ENCODE results near the gene WDFY2. TPM values are rescaled to one million over a fixed set of nuclear protein-coding genes. Genes with fewer than 3 reads are reported as not detected.

Gene WDFY2
- polyA plus RNA-seq, 3 donors, result 6.5 to 40.1 (median 9.1) TPM

- H3K79me2 ChIP-seq (ENCODE audit: insufficient read depth, low read length), result peaks cover 100% of the 10 kb centered on the region
- H3K4me1 ChIP-seq (ENCODE audit: control insufficient read depth in 1 of 2, insufficient read depth in 2 of 2, low read length in 2 of 2), result peaks cover 55 to 75% of the 10 kb centered on the region in 2 donors
- Mint-ChIP-seq H3K27me3 (ENCODE audit: low read depth in 3 of 3) (no peaks in the 10 kb centered on the region), H3K36me3 (peaks cover 0 to 5% of the 10 kb centered on the region in 2 donors), H3K27ac (peak overlapping the region in 1 of 7 donors; percentile 30), H3K9me3 (peaks cover 0 to 2% (median 0%) of the 10 kb centered on the region in 7 donors), H3K4me1 (peaks cover 66% of the 10 kb centered on the region), H3K4me3 (no peak overlapping the region)
- no peaks in the 10 kb centered on the region for H3K27me3 ChIP-seq (ENCODE audit: control insufficient read depth in 2 of 2, insufficient read depth in 2 of 2, low read length in 2 of 2)
- H2AFZ ChIP-seq (ENCODE audit: insufficient read depth, low read depth, low read length, poor library complexity, severe bottlenecking), result no peak overlapping the region
- H3K4me2 ChIP-seq (replicated peaks; ENCODE audit: extremely low read depth, low read length, poor library complexity, severe bottlenecking), result peak overlapping the region; percentile 27
- no peak for TF ChIP-seq CTCF (IDR thresholded peaks at IDR 0.05)
- peak overlapping the region in 1 of 2 donors; percentile 44 for H3K27ac ChIP-seq (ENCODE audit: low read depth in 1 of 2, low read length in 2 of 2)
- WGBS (ENCODE audit: insufficient coverage), result no CpG with 5 or more reads among the region's 2 CpGs
- intact Hi-C loops (cut with micrococcal nuclease), result loop anchor here in 1 of 2 donors (5.0 kb wide), 1 partner anchor 46 kb away; no protein-coding TSS in a partner anchor
- H4K20me1 ChIP-seq (ENCODE audit: insufficient read depth, low read length), result peaks cover 98% of the 10 kb centered on the region
- DNase-seq, result no peak
- H3K9me3 ChIP-seq (replicated peaks in 1 of 2; ENCODE audit: control insufficient read depth in 1 of 2, insufficient read depth in 1 of 2, low read length in 2 of 2), result no peaks in the 10 kb centered on the region
- H3K36me3 ChIP-seq (replicated peaks in 1 of 2; ENCODE audit: control insufficient read depth in 1 of 2, insufficient read depth in 2 of 2, low read length in 2 of 2), result no peaks in the 10 kb centered on the region
- no peak overlapping the region for H3K9ac ChIP-seq (ENCODE audit: insufficient read depth, low read length, poor library complexity, severe bottlenecking)
- H3K4me3 ChIP-seq (replicated peaks in 1 of 3; ENCODE audit: low read depth in 2 of 3, low read length in 3 of 3), result no peak overlapping the region
Measured at GRCh38 chr13:51596541-51596940, 12.3 kb downstream of the WDFY2 start.

DNA sequence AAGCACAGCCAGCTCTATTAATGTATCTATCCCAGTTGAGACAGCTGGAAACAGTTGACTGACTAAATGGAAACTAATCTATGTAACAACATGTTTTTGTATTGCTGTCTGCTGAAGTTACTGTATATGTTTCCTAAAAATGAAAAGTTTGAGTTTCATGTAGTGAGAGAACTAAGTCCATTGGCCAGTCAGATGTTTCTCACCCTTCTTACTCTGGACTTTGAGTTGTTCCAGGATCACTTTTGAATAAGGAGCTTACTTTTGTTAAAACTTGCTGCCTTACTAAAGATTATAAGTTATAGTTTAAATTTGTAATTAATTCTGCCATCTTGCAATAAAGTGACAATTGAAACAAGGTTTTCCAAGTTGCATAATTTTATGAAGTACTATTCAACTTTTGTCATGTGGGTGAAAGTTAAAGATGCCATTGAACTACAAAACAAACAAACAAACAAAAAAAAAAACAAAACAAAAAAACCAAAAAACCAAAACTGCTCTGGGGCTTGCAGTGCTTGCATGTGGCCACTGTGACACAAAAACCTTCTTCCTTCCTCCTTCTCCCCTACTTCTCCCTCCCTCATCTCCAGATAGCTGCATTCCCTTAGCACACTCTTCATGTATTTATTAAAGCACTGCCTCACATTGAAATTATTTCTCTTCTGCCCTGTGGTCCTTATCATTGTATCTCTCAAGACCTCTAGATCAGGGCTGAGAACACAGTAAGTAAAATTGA, 15.3 kb downstream of the WDFY2 start:
- H3K27ac ChIP-seq (ENCODE audit: low read depth in 1 of 2, low read length in 2 of 2), result peak overlapping the region in 1 of 2 donors; percentile 79
- H3K4me1 ChIP-seq (ENCODE audit: control insufficient read depth in 1 of 2, insufficient read depth in 2 of 2, low read length in 2 of 2), result peaks cover 63 to 82% of the 10 kb centered on the region in 2 donors
- H3K36me3 ChIP-seq (replicated peaks in 1 of 2; ENCODE audit: control insufficient read depth in 1 of 2, insufficient read depth in 2 of 2, low read length in 2 of 2), result peaks cover 0 to 8% of the 10 kb centered on the region in 2 donors
- H3K79me2 ChIP-seq (ENCODE audit: insufficient read depth, low read length), result peaks cover 100% of the 10 kb centered on the region
- DNase-seq, result peak in 2 of 3 donors; percentile 27 to 32
- no peaks in the 10 kb centered on the region for H3K27me3 ChIP-seq (ENCODE audit: control insufficient read depth in 2 of 2, insufficient read depth in 2 of 2, low read length in 2 of 2)
- no peaks in the 10 kb centered on the region for H3K9me3 ChIP-seq (replicated peaks in 1 of 2; ENCODE audit: control insufficient read depth in 1 of 2, insufficient read depth in 1 of 2, low read length in 2 of 2)
- H3K36me3 Mint-ChIP-seq, result peaks cover 2 to 19% of the 10 kb centered on the region in 2 donors
- H3K4me2 ChIP-seq (replicated peaks; ENCODE audit: extremely low read depth, low read length, poor library complexity, severe bottlenecking), result peak overlapping the region; percentile 48
- peak; percentile 19 for TF ChIP-seq CTCF (IDR thresholded peaks at IDR 0.05)
- peaks cover 99% of the 10 kb centered on the region for H4K20me1 ChIP-seq (ENCODE audit: insufficient read depth, low read length)
- H3K27ac Mint-ChIP-seq, result peak overlapping the region; percentile 67 to 92 (median 84)
- H3K9me3 Mint-ChIP-seq, result peaks cover 0 to 2% (median 0%) of the 10 kb centered on the region in 7 donors
- no peak overlapping the region for H3K9ac ChIP-seq (ENCODE audit: insufficient read depth, low read length, poor library complexity, severe bottlenecking)
- peaks cover 77% of the 10 kb centered on the region for H3K4me1 Mint-ChIP-seq
- H3K27me3 Mint-ChIP-seq (ENCODE audit: low read depth in 3 of 3), result no peaks in the 10 kb centered on the region
- intact Hi-C loops (cut with micrococcal nuclease), result loop anchor here in 1 of 2 donors (5.0 kb wide), 1 partner anchor 43 kb away; no protein-coding TSS in a partner anchor
- H3K4me3 Mint-ChIP-seq, result peak overlapping the region in 1 of 2 donors; percentile 82
- H3K4me3 ChIP-seq (replicated peaks in 1 of 3; ENCODE audit: low read depth in 2 of 3, low read length in 3 of 3), result peak overlapping the region in 1 of 3 experiments; percentile 28
- peak overlapping the region; percentile 23 for H2AFZ ChIP-seq (ENCODE audit: insufficient read depth, low read depth, low read length, poor library complexity, severe bottlenecking)
